SK-N-SH (cell line): ENCODE results near the gene MIF4GD.

ENCODE experiments used
- EZH2phosphoT487 ChIP-seq: fragments of 200-600 bp; sonication (generic); IDR thresholded peaks from 2 replicates; pipeline ENCODE4 v1.6.1; 2017; ENCODE audit warnings: low read depth, mixed run types, mild to moderate bottlenecking, antibody characterized with exemption, moderate library complexity, borderline replicate concordance
- FOSL2 ChIP-seq: IDR thresholded peaks from 2 replicates; pipeline ENCODE4 v1.4.0; 2012; ENCODE audit warnings: low read depth, mild to moderate bottlenecking, moderate library complexity, borderline replicate concordance
- IRF3 ChIP-seq: fragments of 150-350 bp; IDR thresholded peaks from 2 replicates; pipeline ENCODE4 v1.6.1; 2016; ENCODE audit warnings: mild to moderate bottlenecking, low read depth, low read length
- JUND ChIP-seq: IDR thresholded peaks from 2 replicates; pipeline ENCODE4 v1.4.0; 2012
- MAX ChIP-seq: IDR thresholded peaks from 2 replicates; pipeline ENCODE4 v1.4.0; 2012; ENCODE audit warnings: low read depth
- MXI1 ChIP-seq: IDR thresholded peaks from 2 replicates; pipeline ENCODE4 v1.6.1; 2012; ENCODE audit warnings: mild to moderate bottlenecking, low read depth, low read length, improper control_type of control experiment
- POLR2AphosphoS5 ChIP-seq: IDR thresholded peaks from 2 replicates; pipeline ENCODE4 v1.6.1; 2012; ENCODE audit warnings: low read depth, low read length
- RAD21 ChIP-seq: IDR thresholded peaks from 2 replicates; pipeline ENCODE4 v1.6.1; 2012; ENCODE audit warnings: mild to moderate bottlenecking, low read length
- RFX5 ChIP-seq: IDR thresholded peaks from 2 replicates; pipeline ENCODE4 v1.6.1; 2012; ENCODE audit warnings: mild to moderate bottlenecking, improper control_type of control experiment, low read length
- TAF1 ChIP-seq: IDR thresholded peaks from 2 replicates; pipeline ENCODE4 v1.6.1; 2012; ENCODE audit warnings: low read depth, mild to moderate bottlenecking, low read length, moderate library complexity, borderline replicate concordance
- YY1 ChIP-seq: IDR thresholded peaks from 2 replicates; pipeline ENCODE4 v1.4.0; 2012; ENCODE audit warnings: low read depth, mild to moderate bottlenecking
- TF ChIP-seq, protein P1 (sequence below): fragments of 200-600 bp; sonication (generic); IDR thresholded peaks from 2 replicates; pipeline ENCODE4 v1.6.1; 2017; ENCODE audit warnings: antibody characterized with exemption, mild to moderate bottlenecking, moderate library complexity
- TF ChIP-seq, protein P2 (sequence below): IDR thresholded peaks from 2 replicates; pipeline ENCODE4 v1.6.1; 2012; ENCODE audit warnings: mild to moderate bottlenecking, low read depth, low read length, moderate library complexity

DNA sequence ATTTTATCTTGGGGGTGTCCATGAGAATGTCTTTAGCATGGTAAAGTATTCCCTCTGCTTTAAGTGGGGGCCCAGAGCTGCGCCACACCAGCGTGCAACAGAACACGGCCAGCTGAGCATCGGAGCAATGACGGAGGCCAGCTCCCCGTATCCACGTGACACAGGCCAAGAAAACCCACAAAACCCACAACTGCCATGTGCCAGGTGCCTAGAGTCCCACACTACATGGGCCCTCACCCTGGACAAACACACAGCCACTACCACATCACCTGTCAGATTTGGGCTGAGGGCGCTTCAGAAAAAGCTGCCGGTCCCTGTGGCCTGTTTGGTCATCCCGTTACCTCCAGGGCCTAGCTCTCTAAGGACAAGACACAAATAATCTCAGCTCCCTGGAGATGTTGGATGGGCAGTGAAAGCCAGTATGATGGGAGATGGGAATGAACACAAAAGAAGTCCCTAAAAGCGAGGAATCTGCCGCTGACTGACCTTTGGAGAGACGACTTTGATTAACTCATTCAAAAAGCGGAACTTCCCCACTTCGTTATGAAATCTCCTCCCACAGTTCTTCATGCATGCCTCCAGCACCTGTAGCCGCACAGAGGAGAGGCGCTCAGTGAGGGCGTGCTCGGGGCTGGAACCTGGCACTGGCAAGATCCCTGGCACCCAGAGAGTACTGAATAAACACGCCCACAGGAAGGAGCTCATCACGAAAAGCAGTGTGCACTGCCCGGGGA is 26.7 kb downstream of the MIF4GD start:
- TF ChIP-seq TAF1 (no peak), EZH2phosphoT487 (no peak), JUND (no peak), MAX (no peak), POLR2AphosphoS5 (no peak), MXI1 (no peak), YY1 (no peak), IRF3 (no peak), RFX5 (no peak), RAD21 (no peak), FOSL2 (no peak)
- TF ChIP-seq, protein P1, sequence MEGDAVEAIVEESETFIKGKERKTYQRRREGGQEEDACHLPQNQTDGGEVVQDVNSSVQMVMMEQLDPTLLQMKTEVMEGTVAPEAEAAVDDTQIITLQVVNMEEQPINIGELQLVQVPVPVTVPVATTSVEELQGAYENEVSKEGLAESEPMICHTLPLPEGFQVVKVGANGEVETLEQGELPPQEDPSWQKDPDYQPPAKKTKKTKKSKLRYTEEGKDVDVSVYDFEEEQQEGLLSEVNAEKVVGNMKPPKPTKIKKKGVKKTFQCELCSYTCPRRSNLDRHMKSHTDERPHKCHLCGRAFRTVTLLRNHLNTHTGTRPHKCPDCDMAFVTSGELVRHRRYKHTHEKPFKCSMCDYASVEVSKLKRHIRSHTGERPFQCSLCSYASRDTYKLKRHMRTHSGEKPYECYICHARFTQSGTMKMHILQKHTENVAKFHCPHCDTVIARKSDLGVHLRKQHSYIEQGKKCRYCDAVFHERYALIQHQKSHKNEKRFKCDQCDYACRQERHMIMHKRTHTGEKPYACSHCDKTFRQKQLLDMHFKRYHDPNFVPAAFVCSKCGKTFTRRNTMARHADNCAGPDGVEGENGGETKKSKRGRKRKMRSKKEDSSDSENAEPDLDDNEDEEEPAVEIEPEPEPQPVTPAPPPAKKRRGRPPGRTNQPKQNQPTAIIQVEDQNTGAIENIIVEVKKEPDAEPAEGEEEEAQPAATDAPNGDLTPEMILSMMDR, result no peak
- TF ChIP-seq, protein P2, sequence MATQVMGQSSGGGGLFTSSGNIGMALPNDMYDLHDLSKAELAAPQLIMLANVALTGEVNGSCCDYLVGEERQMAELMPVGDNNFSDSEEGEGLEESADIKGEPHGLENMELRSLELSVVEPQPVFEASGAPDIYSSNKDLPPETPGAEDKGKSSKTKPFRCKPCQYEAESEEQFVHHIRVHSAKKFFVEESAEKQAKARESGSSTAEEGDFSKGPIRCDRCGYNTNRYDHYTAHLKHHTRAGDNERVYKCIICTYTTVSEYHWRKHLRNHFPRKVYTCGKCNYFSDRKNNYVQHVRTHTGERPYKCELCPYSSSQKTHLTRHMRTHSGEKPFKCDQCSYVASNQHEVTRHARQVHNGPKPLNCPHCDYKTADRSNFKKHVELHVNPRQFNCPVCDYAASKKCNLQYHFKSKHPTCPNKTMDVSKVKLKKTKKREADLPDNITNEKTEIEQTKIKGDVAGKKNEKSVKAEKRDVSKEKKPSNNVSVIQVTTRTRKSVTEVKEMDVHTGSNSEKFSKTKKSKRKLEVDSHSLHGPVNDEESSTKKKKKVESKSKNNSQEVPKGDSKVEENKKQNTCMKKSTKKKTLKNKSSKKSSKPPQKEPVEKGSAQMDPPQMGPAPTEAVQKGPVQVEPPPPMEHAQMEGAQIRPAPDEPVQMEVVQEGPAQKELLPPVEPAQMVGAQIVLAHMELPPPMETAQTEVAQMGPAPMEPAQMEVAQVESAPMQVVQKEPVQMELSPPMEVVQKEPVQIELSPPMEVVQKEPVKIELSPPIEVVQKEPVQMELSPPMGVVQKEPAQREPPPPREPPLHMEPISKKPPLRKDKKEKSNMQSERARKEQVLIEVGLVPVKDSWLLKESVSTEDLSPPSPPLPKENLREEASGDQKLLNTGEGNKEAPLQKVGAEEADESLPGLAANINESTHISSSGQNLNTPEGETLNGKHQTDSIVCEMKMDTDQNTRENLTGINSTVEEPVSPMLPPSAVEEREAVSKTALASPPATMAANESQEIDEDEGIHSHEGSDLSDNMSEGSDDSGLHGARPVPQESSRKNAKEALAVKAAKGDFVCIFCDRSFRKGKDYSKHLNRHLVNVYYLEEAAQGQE, result no peak
